Brain microvascular endothelial cell (primary cell): ENCODE data around the gene BTF3.

Source experiments
- DNase-seq: peaks from one replicate; pipeline ENCODE4 v3.0.0-alpha.2; 2020
- H3K27ac ChIP-seq: fragments of 250-450 bp; sonication (Bioruptor Pico); 2 replicates; pipeline ENCODE4 v1.5.1; 2020; ENCODE audit warnings: mild to moderate bottlenecking, moderate library complexity
- H3K27me3 ChIP-seq: fragments of 250-450 bp; sonication (Bioruptor Pico); replicated peaks from 2 replicates; pipeline ENCODE4 v1.5.1; 2020; ENCODE audit warnings: mild to moderate bottlenecking
- H3K36me3 ChIP-seq: fragments of 250-450 bp; sonication (Bioruptor Pico); replicated peaks from 2 replicates; pipeline ENCODE4 v1.5.1; 2020; ENCODE audit warnings: mild to moderate bottlenecking
- H3K4me3 ChIP-seq: 2 replicates; pipeline ENCODE4 v1.5.1; 2011; ENCODE audit warnings: low read depth, mild to moderate bottlenecking, control low read depth, low read length, moderate library complexity
- in situ Hi-C: cut with HindIII; loops from 2 replicates; pipeline ENCODE4 v1.10.0; 2017; ENCODE audit warnings: low sequenced_read_pairs, low pct_ligation_motif_present
- TF ChIP-seq, protein P1 (sequence below): IDR thresholded peaks from 2 replicates; pipeline ENCODE4 v1.5.1; 2011; ENCODE audit warnings: low read depth, mild to moderate bottlenecking, moderate library complexity, low read length, control low read depth, inconsistent platforms; ENCODE audit errors: missing control alignments

BTF3 gene

DNA sequence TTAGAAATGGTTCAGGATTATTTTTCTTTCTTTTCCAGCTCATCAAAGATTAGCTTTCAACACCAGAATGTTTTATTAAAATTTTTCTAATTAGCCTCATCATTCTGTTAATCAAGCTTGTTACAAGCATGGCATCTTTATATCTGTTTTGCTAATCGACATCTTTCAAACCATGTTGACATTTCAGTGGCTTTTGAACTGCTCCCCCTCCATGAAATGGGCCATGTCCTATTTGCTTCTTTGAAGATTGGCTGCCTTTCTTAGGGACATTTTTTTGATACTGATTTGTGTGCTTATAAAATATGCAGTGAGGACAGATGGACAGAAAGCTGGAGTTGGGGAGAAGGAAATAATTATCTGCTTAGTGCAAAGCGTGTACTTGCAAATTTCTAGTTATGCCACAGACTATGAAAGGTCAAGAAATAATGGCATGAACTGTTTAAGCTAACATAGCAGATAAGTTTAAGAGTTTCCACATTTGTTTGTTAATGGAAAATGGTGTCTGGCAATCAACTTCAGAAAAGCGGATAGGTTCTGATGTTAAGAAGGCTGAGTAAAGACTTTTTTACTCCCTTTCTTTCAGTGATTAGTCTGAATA is 27.5 kb downstream of the BTF3 start:
- Histone ChIP-seq H3K27me3 (no peaks in the 10 kb centered on the region), H3K27ac (no peak overlapping the region), H3K36me3 (no peaks in the 10 kb centered on the region), H3K4me3 (no peak overlapping the region)
- TF ChIP-seq, protein P1, sequence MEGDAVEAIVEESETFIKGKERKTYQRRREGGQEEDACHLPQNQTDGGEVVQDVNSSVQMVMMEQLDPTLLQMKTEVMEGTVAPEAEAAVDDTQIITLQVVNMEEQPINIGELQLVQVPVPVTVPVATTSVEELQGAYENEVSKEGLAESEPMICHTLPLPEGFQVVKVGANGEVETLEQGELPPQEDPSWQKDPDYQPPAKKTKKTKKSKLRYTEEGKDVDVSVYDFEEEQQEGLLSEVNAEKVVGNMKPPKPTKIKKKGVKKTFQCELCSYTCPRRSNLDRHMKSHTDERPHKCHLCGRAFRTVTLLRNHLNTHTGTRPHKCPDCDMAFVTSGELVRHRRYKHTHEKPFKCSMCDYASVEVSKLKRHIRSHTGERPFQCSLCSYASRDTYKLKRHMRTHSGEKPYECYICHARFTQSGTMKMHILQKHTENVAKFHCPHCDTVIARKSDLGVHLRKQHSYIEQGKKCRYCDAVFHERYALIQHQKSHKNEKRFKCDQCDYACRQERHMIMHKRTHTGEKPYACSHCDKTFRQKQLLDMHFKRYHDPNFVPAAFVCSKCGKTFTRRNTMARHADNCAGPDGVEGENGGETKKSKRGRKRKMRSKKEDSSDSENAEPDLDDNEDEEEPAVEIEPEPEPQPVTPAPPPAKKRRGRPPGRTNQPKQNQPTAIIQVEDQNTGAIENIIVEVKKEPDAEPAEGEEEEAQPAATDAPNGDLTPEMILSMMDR, result no peak
- DNase-seq, result no peak
- in situ Hi-C loops, result no loop called here

- TF ChIP-seq, protein P1, result no peak
- Histone ChIP-seq H3K4me3 (no peak overlapping the region), H3K27ac (no peak overlapping the region), H3K36me3 (no peaks in the 10 kb centered on the region), H3K27me3 (no peaks in the 10 kb centered on the region)
- in situ Hi-C loops, result no loop called here
- DNase-seq, result no peak
Measured at GRCh38 chr5:73528248-73528647, 30.0 kb downstream of the BTF3 start.

- no peaks in the 10 kb centered on the region for H3K27me3 ChIP-seq
- no peak overlapping the region for H3K27ac ChIP-seq
- TF ChIP-seq, protein P1, result no peak
- no peak for DNase-seq
- H3K36me3 ChIP-seq, result no peaks in the 10 kb centered on the region
- in situ Hi-C loops, result no loop called here
- H3K4me3 ChIP-seq, result no peak overlapping the region
Measured at GRCh38 chr5:73529081-73529480, 30.8 kb downstream of the BTF3 start.

GRCh38 chr5:73531356-73531755 is 33.1 kb downstream of the BTF3 start:
- Histone ChIP-seq H3K27ac (no peak overlapping the region), H3K4me3 (no peak overlapping the region), H3K36me3 (no peaks in the 10 kb centered on the region), H3K27me3 (no peaks in the 10 kb centered on the region)
- no peak for DNase-seq
- TF ChIP-seq, protein P1, result no peak
- in situ Hi-C loops, result no loop called here

DNA sequence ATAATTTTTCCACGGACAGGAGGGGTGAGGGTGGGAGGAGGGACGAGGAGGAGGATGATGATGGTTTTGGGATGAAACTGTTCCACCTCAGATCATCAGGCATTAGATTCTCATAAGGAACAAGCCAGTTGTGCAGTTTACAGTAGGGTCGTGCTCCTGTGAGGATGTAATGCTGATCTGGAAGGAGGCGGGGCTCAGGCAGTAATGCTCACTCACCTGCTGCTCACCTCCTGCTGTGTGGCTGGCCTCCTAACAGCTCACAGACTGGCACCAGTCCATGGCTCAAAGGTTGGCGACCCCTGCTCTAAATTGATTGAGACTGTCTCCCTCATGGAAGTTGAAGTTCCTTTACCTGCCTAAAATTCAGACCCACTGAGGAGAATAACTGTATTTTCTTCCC is 34.0 kb downstream of the BTF3 start:
- DNase-seq, result no peak
- in situ Hi-C loops, result no loop called here
- no peaks in the 10 kb centered on the region for H3K27me3 ChIP-seq

More for the DNA sequence above, 34.0 kb downstream of the BTF3 start:
- TF ChIP-seq, protein P1, result no peak
- H3K4me3 ChIP-seq, result no peak overlapping the region
- no peaks in the 10 kb centered on the region for H3K36me3 ChIP-seq
- no peak overlapping the region for H3K27ac ChIP-seq
